Kidney tubule cell (primary cell): ENCODE measurements around the gene LTBP1.
A peak's percentile ranks its signal among the peaks of the same experiment; 100 is the strongest.
"Not testable (repeated sequence)": the region's sequence is repeated elsewhere in the genome, so short reads cannot be mapped to it uniquely, and the experiment has no call there.

ENCODE experiments used
- DNase-seq: peaks from one replicate; pipeline ENCODE4 v3.0.0-alpha.2; 2018; ENCODE audit warnings: low spot score

Gene LTBP1

DNA sequence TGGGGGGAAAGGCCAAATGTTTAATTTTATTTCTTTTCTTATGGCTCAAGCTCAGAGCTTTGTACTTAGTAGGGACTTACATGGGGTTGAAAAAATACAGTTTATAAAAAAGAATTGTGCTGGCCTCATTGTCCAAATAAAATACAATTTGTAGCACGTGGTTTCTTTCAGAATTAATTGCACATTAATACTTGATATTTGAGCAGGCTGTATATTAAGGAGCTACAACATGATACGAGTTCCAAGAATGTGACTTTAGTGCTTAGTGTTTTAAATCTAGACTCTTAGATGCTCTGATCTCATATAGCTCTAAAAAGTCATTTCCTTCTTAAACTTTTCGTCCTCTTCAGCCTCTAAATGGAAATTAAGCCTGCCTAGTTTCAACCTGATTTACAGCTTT lies 483.3 kb downstream of the LTBP1 start:
- no peak for DNase-seq

DNA sequence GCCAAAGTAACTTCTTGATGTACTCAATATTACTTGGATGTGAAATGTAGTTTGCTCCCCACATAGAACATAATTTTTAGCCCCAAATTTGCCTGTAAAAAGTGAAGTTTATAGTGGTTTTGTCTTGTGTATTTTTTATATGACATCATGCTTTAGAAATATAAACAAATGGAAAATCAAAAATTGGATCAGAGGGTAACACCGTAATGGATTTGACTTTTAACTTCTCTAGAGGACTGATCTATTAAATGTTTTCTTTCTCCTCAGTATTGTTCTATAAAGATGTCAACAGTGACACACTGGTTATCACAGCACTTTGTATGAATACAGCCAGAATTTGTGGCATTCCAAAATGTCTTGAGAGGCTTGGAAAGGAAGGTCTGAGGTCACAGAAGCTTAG lies 484.1 kb downstream of the LTBP1 start:
- DNase-seq: no peak

DNA sequence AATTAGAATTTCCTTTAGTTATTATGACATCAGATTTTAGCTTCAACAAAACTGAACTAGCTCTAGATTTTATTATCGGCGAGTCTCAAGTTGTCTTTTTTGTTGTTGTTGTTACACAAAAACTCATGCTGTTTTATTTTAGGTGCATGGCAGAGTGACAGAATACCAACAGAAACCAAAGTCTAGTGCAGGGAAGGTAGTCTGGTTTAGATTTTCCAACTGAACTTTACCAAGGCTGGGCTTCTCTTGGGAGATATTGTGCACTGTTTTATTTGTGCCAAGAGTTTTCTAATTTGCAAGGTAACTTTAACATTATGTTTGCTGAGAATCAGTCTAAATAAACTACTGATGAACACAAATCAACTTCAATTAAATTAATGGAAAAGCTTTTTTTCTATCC lies 486.1 kb downstream of the LTBP1 start:
- DNase-seq: no peak

DNA sequence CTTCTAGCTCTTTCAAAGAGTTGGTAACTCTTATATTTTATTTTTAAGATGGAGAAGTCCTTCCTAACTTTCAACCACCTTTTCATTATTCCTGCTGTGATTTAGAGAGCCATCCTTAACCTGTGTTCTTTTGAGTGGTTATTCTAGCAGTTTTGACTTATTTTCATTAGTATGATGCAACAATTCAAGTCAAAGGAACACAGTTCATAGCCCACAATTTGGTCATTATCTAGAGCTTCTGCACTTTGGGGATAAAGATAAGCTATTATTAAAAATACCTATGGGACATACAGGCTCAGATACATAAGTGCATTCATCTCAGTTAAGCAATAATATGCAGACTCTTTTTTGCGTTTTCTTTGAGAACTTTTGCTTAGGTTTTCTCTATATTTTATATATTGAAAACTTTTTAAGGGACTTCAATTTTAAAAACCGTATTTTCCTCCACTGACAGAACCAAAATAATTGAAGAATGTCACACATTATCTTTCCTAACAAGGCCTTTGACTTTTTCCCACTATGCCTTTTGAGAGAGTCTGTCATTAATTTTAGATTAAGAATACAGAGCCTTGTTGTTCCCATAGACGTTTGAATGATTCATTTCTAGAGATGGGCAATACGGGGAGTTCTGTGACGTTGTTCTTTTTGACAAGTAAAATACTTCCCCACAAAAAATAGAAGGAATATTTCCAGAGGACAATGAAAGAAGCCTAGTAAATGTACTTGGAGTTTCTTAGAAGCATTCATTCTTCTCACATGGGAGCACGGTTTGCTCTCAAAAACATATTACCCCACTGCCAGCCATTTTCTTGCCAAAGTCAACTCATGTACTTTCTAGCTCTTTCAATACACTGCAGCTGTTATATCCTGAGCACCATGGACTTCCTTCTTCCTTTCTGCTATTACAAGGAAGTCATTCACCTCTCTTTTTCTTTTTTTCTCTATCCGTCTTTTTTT lies 486.8 kb downstream of the LTBP1 start:
- no peak for DNase-seq

DNA sequence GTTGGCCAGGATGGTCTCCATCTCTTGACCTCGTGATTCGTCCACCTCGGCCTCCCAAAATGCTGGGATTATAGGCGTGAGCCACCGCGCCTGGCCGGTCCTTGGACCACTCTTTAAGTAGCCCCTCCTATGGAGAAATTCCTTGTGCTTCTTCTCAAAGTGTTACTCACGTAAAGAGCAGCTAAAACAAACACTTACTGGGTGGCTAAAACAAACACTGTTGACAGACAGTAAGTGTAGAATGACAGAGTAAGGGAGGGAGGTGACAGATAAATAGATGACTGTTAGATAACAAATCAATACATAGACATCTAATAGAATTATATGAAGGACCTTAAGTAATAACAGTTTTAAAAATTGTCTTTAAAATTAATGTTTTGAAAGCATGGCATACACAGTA lies 488.8 kb downstream of the LTBP1 start:
- no peak for DNase-seq

DNA sequence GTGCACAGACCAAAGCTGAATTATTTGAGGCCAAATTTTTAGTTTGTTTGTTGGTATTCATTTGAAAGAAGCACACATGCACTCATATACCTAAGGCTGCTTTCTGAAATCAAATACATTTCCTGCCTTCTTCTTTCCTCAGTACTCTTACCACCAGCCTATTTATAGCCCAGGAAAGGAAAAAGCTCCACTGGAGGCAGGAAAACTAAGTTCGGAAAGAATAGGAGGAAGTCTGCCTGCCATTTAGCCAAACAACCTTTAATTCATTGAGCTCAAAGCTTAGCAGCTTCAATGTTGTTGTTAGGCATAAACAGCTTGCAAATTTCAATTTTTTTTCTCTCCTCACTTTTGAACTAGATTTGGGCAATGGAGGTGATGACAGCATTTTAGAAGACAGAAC lies 489.3 kb downstream of the LTBP1 start:
- DNase-seq: no peak

DNA sequence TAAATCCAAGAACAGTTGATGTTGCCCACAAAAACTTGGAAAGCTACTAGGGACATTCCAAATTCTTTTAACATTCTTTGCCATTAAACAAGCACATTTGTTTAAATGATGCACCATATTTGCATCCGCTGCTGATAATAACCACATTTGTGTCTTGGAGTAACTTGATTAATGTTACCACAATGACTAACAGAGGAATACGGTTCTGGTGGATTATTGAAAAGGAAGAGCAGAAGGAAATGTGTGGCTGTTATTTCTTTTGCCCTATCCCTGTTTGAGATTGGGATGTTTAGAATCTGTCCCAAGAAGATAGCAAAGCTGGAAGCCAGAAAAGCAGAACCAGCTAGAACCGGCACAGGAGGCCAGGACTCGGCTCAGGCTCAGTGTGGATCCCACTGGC lies 490.5 kb downstream of the LTBP1 start:
- DNase-seq: peak; percentile 61

DNA sequence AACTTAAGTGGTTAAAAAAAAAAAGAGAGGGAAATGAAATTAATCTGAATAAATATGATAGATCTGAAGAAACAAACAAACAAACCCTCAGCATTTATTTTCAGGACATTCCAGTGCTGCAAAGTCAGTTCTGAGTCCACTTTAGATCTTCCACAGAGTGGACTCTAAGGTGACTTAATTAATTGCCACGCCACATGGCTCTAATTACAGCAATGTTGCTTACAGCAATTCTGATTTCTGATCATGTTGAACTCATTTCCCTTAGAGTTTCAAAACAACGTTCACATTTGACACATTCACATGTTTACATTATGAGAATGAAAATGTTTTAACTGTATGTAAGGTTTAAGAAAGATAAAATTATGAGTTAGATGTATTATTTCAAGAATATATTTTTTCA lies 491.1 kb downstream of the LTBP1 start:
- no peak for DNase-seq

DNA sequence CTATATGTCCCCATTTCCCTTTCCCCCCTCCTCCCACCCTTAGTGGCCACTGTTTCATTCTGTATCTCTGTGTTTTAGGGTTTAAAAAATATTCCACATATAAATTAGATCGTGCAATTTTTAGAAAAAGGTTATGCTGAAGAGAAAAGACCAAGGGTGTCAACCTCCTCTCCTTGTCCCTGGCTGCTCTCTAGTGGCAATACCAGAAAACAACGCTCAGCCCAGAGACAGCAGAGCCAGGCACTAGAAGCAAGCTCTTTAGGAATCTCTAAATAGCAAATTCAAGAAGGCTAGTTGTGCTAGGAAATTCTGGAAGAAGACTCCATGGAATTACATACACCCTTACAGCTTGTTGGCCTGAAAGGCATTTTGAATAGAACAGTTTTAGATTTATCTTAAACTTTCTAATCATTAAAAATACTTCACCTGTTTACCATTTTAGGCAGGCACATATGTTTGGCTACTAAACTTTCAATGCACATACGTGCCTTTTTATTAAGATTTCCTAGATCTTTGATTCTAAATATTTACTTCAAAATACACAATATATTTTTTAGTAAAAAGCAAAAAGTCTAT lies 494.6 kb downstream of the LTBP1 start:
- peak; percentile 64 for DNase-seq

DNA sequence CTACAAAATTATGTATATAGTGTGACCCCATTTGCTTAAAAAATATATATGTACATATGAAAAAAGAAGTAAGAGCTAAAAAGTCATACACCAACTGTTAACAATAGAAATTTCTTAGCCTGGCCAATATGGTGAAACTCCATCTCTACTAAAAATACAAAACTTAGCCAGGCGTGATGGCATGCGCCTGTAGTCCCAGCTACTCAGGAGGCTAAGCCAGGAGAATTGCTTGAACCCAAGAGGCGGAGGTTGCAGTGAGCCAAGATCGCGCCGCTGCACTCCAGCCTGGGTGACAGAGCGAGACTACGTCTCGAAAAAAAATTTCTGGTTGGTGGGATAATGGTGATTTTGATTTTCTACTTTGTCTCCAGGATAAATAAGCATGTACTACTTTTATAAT lies 495.3 kb downstream of the LTBP1 start:
- not testable (repeated sequence) for DNase-seq

DNA sequence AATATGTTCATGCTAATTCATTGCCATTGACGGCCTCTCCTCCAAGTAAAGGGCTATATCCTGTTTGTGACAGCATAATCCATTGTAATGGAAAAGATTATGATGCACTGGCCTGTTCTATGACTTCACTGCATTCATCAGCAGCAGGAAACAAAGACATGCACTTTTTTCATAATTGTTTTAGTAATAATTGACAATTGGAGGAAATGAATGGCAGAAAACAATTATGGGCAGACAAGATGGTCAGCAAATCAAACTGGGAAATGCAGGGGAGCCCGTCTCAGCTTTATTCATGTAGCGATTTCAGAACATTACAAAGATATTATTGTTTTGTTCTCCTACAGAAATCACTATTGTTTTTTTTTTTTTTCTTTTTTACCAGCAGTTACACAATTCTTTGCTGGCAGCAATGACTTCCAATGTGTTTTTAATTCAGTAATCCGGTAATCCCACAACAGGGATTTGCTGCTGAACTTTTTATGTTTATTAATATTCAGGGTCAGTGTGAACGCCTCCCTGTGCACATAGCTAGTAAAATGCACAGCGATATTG lies 495.9 kb downstream of the LTBP1 start:
- no peak for DNase-seq

DNA sequence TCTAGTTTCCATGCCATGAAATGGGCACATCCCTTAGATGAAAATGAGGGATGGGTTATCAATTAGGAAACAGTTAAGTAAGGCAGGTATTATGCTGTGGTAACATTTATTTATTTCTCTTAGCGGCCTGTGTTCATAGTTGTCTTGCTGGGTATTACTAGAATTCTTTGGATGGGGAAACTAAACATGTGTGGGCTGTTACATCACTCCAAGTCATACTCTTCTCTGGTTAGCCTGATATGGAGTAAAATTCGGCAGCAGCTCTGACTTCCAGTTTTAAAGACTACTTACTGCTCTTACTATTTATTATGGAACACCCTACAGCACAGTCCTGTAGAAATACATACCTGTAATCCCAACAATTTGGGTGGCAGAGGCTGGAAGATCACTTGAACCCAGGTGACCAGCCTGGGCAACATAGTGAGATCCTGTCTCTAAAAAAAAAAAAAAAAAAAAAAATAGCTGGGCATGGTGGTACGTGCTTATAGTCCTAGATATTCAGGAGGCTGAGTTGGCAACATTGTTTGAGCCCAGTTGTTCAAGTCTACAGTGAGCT lies 496.6 kb downstream of the LTBP1 start:
- DNase-seq: no peak

DNA sequence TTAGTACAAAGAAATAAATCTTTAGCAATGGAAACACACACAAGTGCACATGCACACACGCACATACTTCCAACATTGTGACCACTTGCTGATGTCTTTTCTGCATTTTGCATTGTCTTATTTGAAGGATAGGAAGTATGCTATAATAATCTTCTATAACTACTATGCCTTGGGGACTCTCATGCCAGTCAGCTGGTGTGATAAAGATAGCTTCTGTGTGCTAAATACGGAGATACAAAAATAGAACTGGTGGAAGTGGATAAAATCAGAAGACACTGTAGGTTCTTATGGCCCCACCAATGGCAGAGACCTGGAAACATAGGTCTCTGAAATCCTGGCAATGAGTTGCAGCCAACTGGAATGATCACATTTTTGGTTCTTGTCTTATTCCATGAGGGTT lies 498.2 kb downstream of the LTBP1 start:
- DNase-seq: no peak

DNA sequence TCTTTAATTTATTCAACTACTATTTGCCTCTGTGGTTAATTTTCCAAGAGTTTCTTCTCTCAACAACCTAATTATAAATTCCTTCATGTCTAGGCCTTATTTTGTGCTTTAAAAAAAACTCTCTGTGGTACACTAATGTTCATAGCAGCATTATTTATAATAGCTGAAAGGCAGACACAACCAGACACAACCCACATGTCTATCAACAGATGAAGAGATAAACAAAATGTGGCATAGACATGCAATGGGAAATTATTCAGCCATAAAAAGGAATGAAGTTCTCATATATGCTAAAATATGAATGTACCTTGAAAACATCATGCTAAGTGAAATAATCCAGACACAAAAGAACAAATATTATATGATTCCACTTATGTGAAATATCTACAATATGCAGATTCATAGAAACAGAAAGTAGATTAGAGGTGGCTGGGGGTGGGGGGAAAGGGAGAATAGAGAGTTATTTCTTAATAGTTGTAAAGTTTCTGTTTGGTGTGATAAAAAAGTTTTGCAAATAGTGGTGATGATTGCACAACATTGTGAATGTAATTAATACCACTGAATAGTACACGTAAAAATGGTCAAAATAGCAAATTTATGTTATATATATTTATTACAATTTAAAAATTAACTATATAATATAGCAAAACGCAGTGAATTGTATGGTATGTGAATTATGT lies 501.6 kb downstream of the LTBP1 start:
- no peak for DNase-seq
